MM.1S (cell line): Measurements from ENCODE around the gene HOXA13.

Experiments
- CTCF ChIP-seq: fragments of 300-600 bp; sonication (generic); IDR thresholded peaks from 2 replicates; pipeline ENCODE4 v1.5.1; 2016; ENCODE audit warnings: antibody characterized with exemption, low read length, mixed read lengths
- EZH2 ChIP-seq: fragments of 300-600 bp; sonication (generic); optimal IDR thresholded peaks from 2 replicates; pipeline ENCODE3; 2017; ENCODE audit warnings: low read depth, mild to moderate bottlenecking, antibody characterized with exemption, low read length, mixed read lengths

GRCh38 chr7:27189997-27190748, 9.7 kb downstream of the HOXA13 start:
- TF ChIP-seq CTCF (no peak), EZH2 (no peak)
